K562 (cell line): ENCODE measurements around the gene GATAD2B. TPM values are rescaled to one million over a fixed set of nuclear protein-coding genes. Genes with fewer than 3 reads are reported as not detected.
A peak's percentile ranks its signal among the peaks of the same experiment; 100 is the strongest.

Experiments used
- CBFB ChIP-seq: sonication (generic); formaldehyde crosslinking; IDR thresholded peaks from 2 replicates; pipeline ENCODE4 v1.4.0; 2020; ENCODE audit warnings: mild to moderate bottlenecking, missing genetic modification reagents
- CBX2 ChIP-seq: fragments of 200-600 bp; sonication (generic); IDR thresholded peaks from one replicate; pipeline ENCODE4 v1.6.1; 2012; ENCODE audit warnings: mild to moderate bottlenecking, low read length, inconsistent platforms; ENCODE audit not compliant: insufficient read depth, poor library complexity, severe bottlenecking
- CHCHD3 ChIP-seq: fragments of 250-450 bp; sonication (Bioruptor Pico); IDR thresholded peaks from 2 replicates; pipeline ENCODE4 v2.1.2; 2022; ENCODE audit warnings: mild to moderate bottlenecking
- CHD2 ChIP-seq: IDR thresholded peaks from 2 replicates; pipeline ENCODE4 v1.6.1; 2011; ENCODE audit warnings: low read depth, low read length
- DNMT1 ChIP-seq: fragments of 450-650 bp; IDR thresholded peaks from 2 replicates; pipeline ENCODE4 v1.6.1; 2016; ENCODE audit warnings: antibody characterized with exemption, mild to moderate bottlenecking
- HNRNPLL ChIP-seq: fragments of 200-400 bp; formaldehyde crosslinking; IDR thresholded peaks from 2 replicates; pipeline ENCODE4 v1.6.1; 2017; ENCODE audit warnings: low read length, low read depth, mild to moderate bottlenecking; ENCODE audit not compliant: poor library complexity, severe bottlenecking
- PHF8 ChIP-seq: fragments of 200-600 bp; sonication (generic); IDR thresholded peaks from 2 replicates; pipeline ENCODE4 v1.6.1; 2012; ENCODE audit warnings: mixed run types, mild to moderate bottlenecking, inconsistent platforms, low read length, moderate library complexity, borderline replicate concordance
- PYGO2 ChIP-seq: fragments of 450-650 bp; IDR thresholded peaks from 2 replicates; pipeline ENCODE4 v1.6.1; 2016; ENCODE audit warnings: mild to moderate bottlenecking, missing genetic modification characterization, moderate library complexity, missing compliant biosample characterization
- RBBP5 ChIP-seq: fragments of 200-600 bp; sonication (generic); IDR thresholded peaks from 2 replicates; pipeline ENCODE4 v1.6.1; 2012; ENCODE audit warnings: borderline replicate concordance, mild to moderate bottlenecking, low read length, control low read depth, inconsistent platforms; ENCODE audit not compliant: insufficient read depth, poor library complexity, severe bottlenecking
- STAT6 ChIP-seq: sonication (generic); formaldehyde crosslinking; IDR thresholded peaks from 2 replicates; pipeline ENCODE4 v1.8.1; 2023; ENCODE audit warnings: mild to moderate bottlenecking, missing genetic modification reagents
- TBP ChIP-seq: optimal IDR thresholded peaks from 2 replicates; pipeline ENCODE3; 2011; ENCODE audit warnings: low read depth, low read length, improper control_type of control experiment
- U2AF2 ChIP-seq: fragments of 200-400 bp; formaldehyde crosslinking; optimal IDR thresholded peaks from 2 replicates; pipeline ENCODE3; 2017; ENCODE audit warnings: low read depth, mild to moderate bottlenecking, low read length
- ZEB2 ChIP-seq: fragments of 450-650 bp; IDR thresholded peaks from 2 replicates; pipeline ENCODE4 v1.6.1; 2016
- ZNF197 ChIP-seq: fragments of 200-800 bp; sonication (Bioruptor generic); IDR thresholded peaks from 2 replicates; pipeline ENCODE4 v1.6.1; 2016; ENCODE audit warnings: low read depth, missing genetic modification characterization, missing compliant biosample characterization
- ZNF507 ChIP-seq: conservative IDR thresholded peaks from 2 replicates; pipeline ENCODE4 v1.6.1; 2017; ENCODE audit warnings: missing genetic modification characterization, missing compliant biosample characterization
- ZNF644 ChIP-seq: fragments of 200-800 bp; sonication (Bioruptor generic); IDR thresholded peaks from 2 replicates; pipeline ENCODE4 v1.6.1; 2016; ENCODE audit warnings: low read depth, missing genetic modification characterization, missing compliant biosample characterization
- polyA plus RNA-seq, 8 experiments: library from polyadenylated mRNA; depleted of rRNA in 4 of 8; stranded (reverse) in 5 of 8; unstranded in 3 of 8; fragments of >200 nt; fragmentation: Nextera tagmentation in 2 of 8; fragmentation: Illumina TruSeq in 1 of 8; extraction: Ambion mirVana in 2 of 8; extraction: Trizol in 1 of 8; gene quantifications; 2 replicates each; pipeline versions ENCODE4 v1.2.1 to v1.2.3, GENCODE V29; 2011 to 2014; ENCODE audit warnings: inconsistent platforms in 1 of 8, missing spikeins in 1 of 8
- total RNA-seq, 7 experiments: library from RNA; depleted of rRNA in 6 of 7; stranded (reverse); fragments of >200 nt in 6 of 7; fragmentation: Illumina TruSeq in 2 of 7; extraction: Trizol in 2 of 7; gene quantifications; 2 replicates each; pipeline versions ENCODE4 v1.2.1 to v1.2.3, GENCODE V29; 2011 to 2021; ENCODE audit warnings: low replicate concordance in 1 of 7
- TF ChIP-seq, protein P1 (sequence below), 2 experiments: fragments of 450-650 bp in 1 of 2; IDR thresholded peaks; 2 replicates each; pipeline ENCODE4 v1.6.1; 2011 to 2017; ENCODE audit warnings: low read depth in 2 of 2, antibody characterized with exemption in 1 of 2, borderline replicate concordance in 1 of 2, low read length in 1 of 2, mild to moderate bottlenecking in 1 of 2, mixed read lengths in 1 of 2; ENCODE audit not compliant: control insufficient read depth in 1 of 2
- TF ChIP-seq, protein P2 (sequence below), 2 experiments: fragments of 250-450 bp in 1 of 2; fragments of 450-650 bp in 1 of 2; sonication (Bioruptor Pico) in 1 of 2; IDR thresholded peaks; 2 replicates each; pipeline versions ENCODE4 v1.6.1 to v1.8.0; 2016 to 2021; ENCODE audit warnings: mild to moderate bottlenecking in 2 of 2, moderate library complexity in 2 of 2, missing compliant biosample characterization in 1 of 2, missing genetic modification characterization in 1 of 2
- TF ChIP-seq, protein P3 (sequence below): fragments of 450-650 bp; conservative IDR thresholded peaks from 2 replicates; pipeline ENCODE4 v1.6.1; 2016; ENCODE audit warnings: missing genetic modification characterization, low read depth, mild to moderate bottlenecking, control low read depth, missing compliant biosample characterization

The GATAD2B gene
- total and polyA plus RNA-seq, 9 of the 15 experiments (the other 6 are each of a cell fraction or from before 2014, with no cell fraction given), result 1.5 to 40.2 (median 4.9) TPM

- TF ChIP-seq, protein P1, sequence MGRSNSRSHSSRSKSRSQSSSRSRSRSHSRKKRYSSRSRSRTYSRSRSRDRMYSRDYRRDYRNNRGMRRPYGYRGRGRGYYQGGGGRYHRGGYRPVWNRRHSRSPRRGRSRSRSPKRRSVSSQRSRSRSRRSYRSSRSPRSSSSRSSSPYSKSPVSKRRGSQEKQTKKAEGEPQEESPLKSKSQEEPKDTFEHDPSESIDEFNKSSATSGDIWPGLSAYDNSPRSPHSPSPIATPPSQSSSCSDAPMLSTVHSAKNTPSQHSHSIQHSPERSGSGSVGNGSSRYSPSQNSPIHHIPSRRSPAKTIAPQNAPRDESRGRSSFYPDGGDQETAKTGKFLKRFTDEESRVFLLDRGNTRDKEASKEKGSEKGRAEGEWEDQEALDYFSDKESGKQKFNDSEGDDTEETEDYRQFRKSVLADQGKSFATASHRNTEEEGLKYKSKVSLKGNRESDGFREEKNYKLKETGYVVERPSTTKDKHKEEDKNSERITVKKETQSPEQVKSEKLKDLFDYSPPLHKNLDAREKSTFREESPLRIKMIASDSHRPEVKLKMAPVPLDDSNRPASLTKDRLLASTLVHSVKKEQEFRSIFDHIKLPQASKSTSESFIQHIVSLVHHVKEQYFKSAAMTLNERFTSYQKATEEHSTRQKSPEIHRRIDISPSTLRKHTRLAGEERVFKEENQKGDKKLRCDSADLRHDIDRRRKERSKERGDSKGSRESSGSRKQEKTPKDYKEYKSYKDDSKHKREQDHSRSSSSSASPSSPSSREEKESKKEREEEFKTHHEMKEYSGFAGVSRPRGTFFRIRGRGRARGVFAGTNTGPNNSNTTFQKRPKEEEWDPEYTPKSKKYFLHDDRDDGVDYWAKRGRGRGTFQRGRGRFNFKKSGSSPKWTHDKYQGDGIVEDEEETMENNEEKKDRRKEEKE (IDR thresholded peaks at IDR 0.05; ENCODE audit: borderline replicate concordance in 1 of 2, control insufficient read depth in 1 of 2, low read depth in 2 of 2, low read length in 1 of 2), result no peak
- TF ChIP-seq PHF8 (peak; percentile 84; the same call in 1 of the 2 replicates), CBFB (CRISPR knock-in tag) (no peak), HNRNPLL (no peak), PYGO2 (tag) (no peak), U2AF2 (no peak), STAT6 (CRISPR knock-in tag) (no peak), RBBP5 (peak; percentile 64), ZNF644 (no peak), DNMT1 (no peak), ZNF507 (tag) (no peak), ZNF197 (CRISPR knock-in tag) (no peak), CBX2 (no peak), TBP (peak; percentile 66), CHCHD3 (CRISPR knock-in tag) (no peak), ZEB2 (no peak), CHD2 (peak; percentile 92)
- TF ChIP-seq, protein P2, sequence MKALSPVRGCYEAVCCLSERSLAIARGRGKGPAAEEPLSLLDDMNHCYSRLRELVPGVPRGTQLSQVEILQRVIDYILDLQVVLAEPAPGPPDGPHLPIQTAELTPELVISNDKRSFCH (CRISPR knock-in tag; IDR thresholded peaks at IDR 0.05), result no peak
- TF ChIP-seq, protein P2 (tag; IDR thresholded peaks at IDR 0.05), result no peak
- TF ChIP-seq, protein P3, sequence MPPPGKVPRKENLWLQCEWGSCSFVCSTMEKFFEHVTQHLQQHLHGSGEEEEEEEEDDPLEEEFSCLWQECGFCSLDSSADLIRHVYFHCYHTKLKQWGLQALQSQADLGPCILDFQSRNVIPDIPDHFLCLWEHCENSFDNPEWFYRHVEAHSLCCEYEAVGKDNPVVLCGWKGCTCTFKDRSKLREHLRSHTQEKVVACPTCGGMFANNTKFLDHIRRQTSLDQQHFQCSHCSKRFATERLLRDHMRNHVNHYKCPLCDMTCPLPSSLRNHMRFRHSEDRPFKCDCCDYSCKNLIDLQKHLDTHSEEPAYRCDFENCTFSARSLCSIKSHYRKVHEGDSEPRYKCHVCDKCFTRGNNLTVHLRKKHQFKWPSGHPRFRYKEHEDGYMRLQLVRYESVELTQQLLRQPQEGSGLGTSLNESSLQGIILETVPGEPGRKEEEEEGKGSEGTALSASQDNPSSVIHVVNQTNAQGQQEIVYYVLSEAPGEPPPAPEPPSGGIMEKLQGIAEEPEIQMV (tag), result no peak
Observed at GRCh38 chr1:153963030-153963849, 40.5 kb upstream of the GATAD2B start, which contains the start of gene SLC39A1 (continued).
